Naive thymus-derived CD8-positive, alpha-beta T cell (primary cell): ENCODE results near the gene SPACA9. TPM values are rescaled to one million over a fixed set of nuclear protein-coding genes. Genes with fewer than 3 reads are reported as not detected.

Experiments
- ATAC-seq, 2 donors: fragments of 150-1000 bp; cut with Tn5 transposase in 1 of 2; sonication (Bioruptor Pico), chemical (Tn5 transposase) in 1 of 2; 1 replicate in 1 of 2; 2 replicates in 1 of 2; pipeline ENCODE4 v1.10.0; 2021; ENCODE audit warnings: mild to moderate bottlenecking in 2 of 2, moderate library complexity in 2 of 2
- POLR2A ChIA-PET: fragments of 350-600 bp; sonication (Branson Sonifier 250); formaldehyde crosslinking; loops from one replicate; lab custom pipeline; 2021; ENCODE audit warnings: antibody characterized with exemption; lab: Charles Lee
- DNase-seq, 10 donors: peaks; one replicate each; pipeline versions ENCODE4 v3.0.0 to v3.0.0-alpha.2; 2020 to 2022
- H3K27ac Mint-ChIP-seq, 10 donors: one replicate each; pipeline ENCODE4 v1.8.0; 2020 to 2022; ENCODE audit warnings: mild to moderate bottlenecking in 10 of 10, mixed read lengths in 10 of 10, moderate library complexity in 4 of 10, inconsistent platforms in 1 of 10
- H3K27me3 Mint-ChIP-seq, 5 donors: one replicate each; pipeline ENCODE4 v1.8.0; 2021 to 2022; ENCODE audit warnings: mixed read lengths in 5 of 5
- H3K36me3 Mint-ChIP-seq, 3 donors: one replicate each; pipeline ENCODE4 v1.8.0; 2020 to 2022; ENCODE audit warnings: mixed read lengths in 3 of 3, mild to moderate bottlenecking in 2 of 3, inconsistent platforms in 1 of 3
- H3K4me1 Mint-ChIP-seq, 4 donors: one replicate each; pipeline ENCODE4 v1.8.0; 2021 to 2022; ENCODE audit warnings: mixed read lengths in 4 of 4
- H3K4me3 Mint-ChIP-seq, 10 donors: one replicate each; pipeline ENCODE4 v1.8.0; 2020 to 2022; ENCODE audit warnings: mild to moderate bottlenecking in 10 of 10, mixed read lengths in 10 of 10, moderate library complexity in 6 of 10, inconsistent platforms in 1 of 10
- H3K9me3 Mint-ChIP-seq, 9 donors: one replicate each; pipeline ENCODE4 v1.8.0; 2020 to 2022; ENCODE audit warnings: mixed read lengths in 9 of 9, mild to moderate bottlenecking in 3 of 9, inconsistent platforms in 1 of 9, moderate library complexity in 1 of 9
- polyA plus RNA-seq, 3 donors: library from polyadenylated mRNA; unstranded; fragments of 300-500 nt; fragmentation: Illumina TruSeq; gene quantifications; one replicate each; pipeline ENCODE4 v1.2.3, GENCODE V29; 2021
- total RNA-seq, 8 experiments: library from RNA in 2 of 8; stranded (reverse) in 2 of 8; gene quantifications; one replicate each; pipeline ENCODE4 v1.2.3 and lab custom pipeline; 2021 to 2026

The SPACA9 gene
- total and polyA plus RNA-seq, 5 experiments from 2014 or later: 1.9 to 3.1 (median 2.3) TPM

GRCh38 chr9:132885720-132886333 is 7.1 kb downstream of the SPACA9 start:
- POLR2A ChIA-PET: no interaction called here
- DNase-seq: no peak

GRCh38 chr9:132886334-132886725 is 7.6 kb downstream of the SPACA9 start:
- H3K9me3 Mint-ChIP-seq: no peaks in the 10 kb centered on the region
- peak overlapping the region in 1 of 10 donors; percentile 11 for H3K27ac Mint-ChIP-seq
- POLR2A ChIA-PET: no interaction called here

More at GRCh38 chr9:132885720-132886333, 7.1 kb downstream of the SPACA9 start:
- Mint-ChIP-seq H3K27ac (peak overlapping the region in 2 of 10 donors; percentile 1 to 24), H3K4me3 (no peak overlapping the region), H3K4me1 (peaks cover 4 to 27% (median 11%) of the 10 kb centered on the region in 4 donors), H3K9me3 (no peaks in the 10 kb centered on the region), H3K27me3 (no peaks in the 10 kb centered on the region), H3K36me3 (no peaks in the 10 kb centered on the region)
- no peak for ATAC-seq

DNA sequence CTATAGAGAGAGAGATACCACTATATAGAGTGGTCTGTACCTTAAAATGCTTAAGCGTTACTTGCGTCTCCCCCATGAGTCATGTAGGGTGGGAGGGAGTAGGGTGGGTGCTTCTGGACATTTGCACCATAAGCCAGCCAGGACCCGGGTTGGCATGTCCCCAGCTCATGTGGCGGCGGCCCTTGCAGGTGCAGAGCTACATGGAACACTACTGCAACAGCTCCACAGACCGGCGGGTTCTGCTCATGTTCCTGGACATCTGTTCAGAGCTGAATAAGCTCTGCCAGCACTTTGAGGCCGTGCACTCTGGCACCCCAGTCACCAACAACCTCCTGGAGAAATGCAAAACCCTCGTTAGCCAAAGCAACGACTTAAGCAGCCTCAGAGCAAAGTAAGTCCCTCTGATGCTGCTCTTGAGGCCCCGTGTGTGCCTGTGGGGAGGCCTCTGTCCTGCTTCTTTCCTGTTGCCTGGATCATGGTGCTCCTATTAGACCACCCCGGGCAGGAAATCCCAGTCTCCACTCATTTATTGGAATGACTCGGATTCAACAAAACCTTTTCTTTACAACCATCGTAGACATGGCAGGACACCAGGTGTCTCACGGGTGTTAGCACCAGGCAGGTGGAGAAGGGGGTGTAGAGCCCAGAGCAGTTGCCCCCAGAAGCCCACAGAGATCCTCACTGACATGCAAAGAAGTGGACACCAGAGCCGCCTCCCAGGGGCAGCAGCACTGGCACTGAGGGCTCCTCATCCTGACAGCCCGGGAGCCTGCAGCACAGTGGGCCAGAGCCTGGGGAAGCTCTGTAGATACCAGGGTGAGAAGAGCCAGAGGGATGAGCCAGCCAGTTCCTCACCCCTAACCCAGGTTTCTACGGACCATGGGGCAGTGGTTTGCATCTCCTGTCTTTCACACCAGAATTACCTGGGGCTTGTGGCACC is 8.8 kb downstream of the SPACA9 start:
- Mint-ChIP-seq H3K27me3 (no peaks in the 10 kb centered on the region), H3K27ac (peak overlapping the region in 1 of 10 donors; percentile 5), H3K4me1 (peaks cover 4 to 27% (median 11%) of the 10 kb centered on the region in 4 donors), H3K36me3 (peaks cover 0 to 3% (median 0%) of the 10 kb centered on the region in 3 donors), H3K9me3 (no peaks in the 10 kb centered on the region), H3K4me3 (no peak overlapping the region)
- POLR2A ChIA-PET: no interaction called here
- DNase-seq (no peak), ATAC-seq (no peak)

More at GRCh38 chr9:132886334-132886725, 7.6 kb downstream of the SPACA9 start:
- Mint-ChIP-seq H3K36me3 (no peaks in the 10 kb centered on the region), H3K27me3 (no peaks in the 10 kb centered on the region), H3K4me3 (no peak overlapping the region), H3K4me1 (peaks cover 4 to 27% (median 11%) of the 10 kb centered on the region in 4 donors)
- ATAC-seq: no peak
- no peak for DNase-seq

GRCh38 chr9:132888151-132888550 is 9.5 kb downstream of the SPACA9 start:
- Mint-ChIP-seq H3K4me1 (peaks cover 4 to 27% (median 11%) of the 10 kb centered on the region in 4 donors), H3K27me3 (no peaks in the 10 kb centered on the region), H3K9me3 (no peaks in the 10 kb centered on the region), H3K27ac (peak overlapping the region in 4 of 10 donors; percentile 8 to 93 (median 28)), H3K4me3 (peak overlapping the region in 1 of 10 donors; percentile 28), H3K36me3 (peaks cover 0 to 4% (median 0%) of the 10 kb centered on the region in 3 donors)
- POLR2A ChIA-PET: no interaction called here
- ATAC-seq: no peak
- DNase-seq: no peak

- no peaks in the 10 kb centered on the region for H3K9me3 Mint-ChIP-seq
- POLR2A ChIA-PET: no interaction called here
- peak overlapping the region in 6 of 10 donors; percentile 12 to 68 (median 50) for H3K27ac Mint-ChIP-seq
- no peak for ATAC-seq
- H3K4me3 Mint-ChIP-seq: no peak overlapping the region
- H3K27me3 Mint-ChIP-seq: no peaks in the 10 kb centered on the region
- H3K4me1 Mint-ChIP-seq: peaks cover 3 to 17% (median 10%) of the 10 kb centered on the region in 4 donors
- no peak for DNase-seq
- peaks cover 5 to 36% (median 7%) of the 10 kb centered on the region in 3 donors for H3K36me3 Mint-ChIP-seq
Measured at GRCh38 chr9:132892400-132892799, 13.7 kb downstream of the SPACA9 start.

DNA sequence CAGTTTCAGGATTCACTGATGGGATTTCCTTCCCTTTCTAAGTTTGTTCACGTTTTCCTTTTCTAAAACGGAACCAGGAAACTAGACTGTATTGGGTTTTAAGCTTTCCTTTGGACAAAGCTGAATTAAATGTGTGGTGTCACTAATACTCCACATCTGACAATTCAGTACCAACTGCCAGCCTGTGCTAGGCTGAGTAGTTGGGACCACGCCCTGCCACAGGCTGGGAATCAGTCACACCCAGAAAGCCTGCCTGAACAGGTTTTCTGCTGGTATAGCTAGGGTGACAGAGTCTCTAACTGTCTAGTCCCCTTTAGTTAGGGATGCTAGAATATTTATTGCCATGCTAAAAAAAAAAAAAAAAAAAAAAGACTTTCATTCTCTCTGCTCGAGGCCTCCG is 15.6 kb downstream of the SPACA9 start:
- Mint-ChIP-seq H3K36me3 (peaks cover 10 to 53% (median 11%) of the 10 kb centered on the region in 3 donors), H3K9me3 (no peaks in the 10 kb centered on the region), H3K4me1 (peaks cover 0 to 5% (median 0%) of the 10 kb centered on the region in 4 donors), H3K27me3 (no peaks in the 10 kb centered on the region), H3K4me3 (no peak overlapping the region), H3K27ac (no peak overlapping the region)
- POLR2A ChIA-PET: interaction anchor here (0.7 kb wide), 1 partner anchor 1131 kb away, joined by 3 read pairs; no protein-coding TSS in a partner anchor
- no peak for ATAC-seq
- no peak for DNase-seq

- no peak overlapping the region for H3K27ac Mint-ChIP-seq
- H3K27me3 Mint-ChIP-seq: no peaks in the 10 kb centered on the region
- no peaks in the 10 kb centered on the region for H3K9me3 Mint-ChIP-seq
- H3K4me1 Mint-ChIP-seq: no peaks in the 10 kb centered on the region
- POLR2A ChIA-PET: no interaction called here
- H3K36me3 Mint-ChIP-seq: peaks cover 11 to 62% (median 14%) of the 10 kb centered on the region in 3 donors
- DNase-seq: no peak
- H3K4me3 Mint-ChIP-seq: no peak overlapping the region
- no peak for ATAC-seq
Measured at GRCh38 chr9:132894862-132895835, 16.5 kb downstream of the SPACA9 start.

GRCh38 chr9:132896264-132896663 is 17.6 kb downstream of the SPACA9 start:
- no peak for DNase-seq
- no peak overlapping the region for H3K4me3 Mint-ChIP-seq
- POLR2A ChIA-PET: no interaction called here
- no peaks in the 10 kb centered on the region for H3K9me3 Mint-ChIP-seq
- no peak for ATAC-seq
- peaks cover 11 to 73% (median 21%) of the 10 kb centered on the region in 3 donors for H3K36me3 Mint-ChIP-seq
- no peaks in the 10 kb centered on the region for H3K27me3 Mint-ChIP-seq
- no peak overlapping the region for H3K27ac Mint-ChIP-seq
- no peaks in the 10 kb centered on the region for H3K4me1 Mint-ChIP-seq

GRCh38 chr9:132896906-132897305 is 18.2 kb downstream of the SPACA9 start:
- Mint-ChIP-seq H3K4me1 (peaks cover 0 to 6% (median 1%) of the 10 kb centered on the region in 4 donors), H3K27me3 (no peaks in the 10 kb centered on the region), H3K27ac (peak overlapping the region in 1 of 10 donors; percentile 72), H3K4me3 (no peak overlapping the region), H3K36me3 (peaks cover 11 to 77% (median 21%) of the 10 kb centered on the region in 3 donors), H3K9me3 (no peaks in the 10 kb centered on the region)
- POLR2A ChIA-PET: no interaction called here
- DNase-seq: no peak
- ATAC-seq: no peak

DNA sequence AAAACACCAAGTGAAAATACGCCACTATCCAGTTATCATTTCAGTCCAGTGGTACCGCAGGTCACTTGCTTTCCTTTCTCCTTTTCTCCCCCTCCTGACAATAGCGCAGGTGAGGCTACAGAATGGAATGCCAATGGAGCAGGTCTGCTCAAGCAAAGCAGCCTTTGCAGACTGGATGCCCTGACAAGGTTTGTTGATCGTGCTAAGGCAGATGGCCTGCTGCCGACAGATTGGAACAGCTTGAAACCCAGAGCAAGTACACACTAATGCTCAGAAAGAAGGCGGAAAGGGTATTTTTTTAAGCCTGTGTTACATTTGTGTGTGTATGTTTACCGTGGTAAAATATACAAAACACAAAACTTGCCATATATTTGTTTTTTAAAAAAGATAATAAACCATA is 19.4 kb downstream of the SPACA9 start:
- ATAC-seq: no peak
- Mint-ChIP-seq H3K4me1 (peaks cover 0 to 7% (median 5%) of the 10 kb centered on the region in 4 donors), H3K4me3 (no peak overlapping the region)

GRCh38 chr9:132901858-132902831 is 23.4 kb downstream of the SPACA9 start:
- peak; percentile 57 to 84 (median 78) for DNase-seq
- Mint-ChIP-seq H3K9me3 (no peaks in the 10 kb centered on the region), H3K27me3 (no peaks in the 10 kb centered on the region), H3K4me1 (peaks cover 0 to 7% (median 6%) of the 10 kb centered on the region in 4 donors), H3K36me3 (peaks cover 7 to 89% (median 22%) of the 10 kb centered on the region in 3 donors), H3K27ac (peak overlapping the region in 6 of 10 donors; percentile 28 to 81 (median 64)), H3K4me3 (no peak overlapping the region)
- ATAC-seq: peak; percentile 97 to 99
- POLR2A ChIA-PET: interaction anchor here (1.0 kb wide), 1 partner anchor 42 kb away, joined by 3 read pairs; no protein-coding TSS in a partner anchor

More for the DNA sequence above, 19.4 kb downstream of the SPACA9 start:
- no peak for DNase-seq
- Mint-ChIP-seq H3K27ac (no peak overlapping the region), H3K36me3 (peaks cover 11 to 83% (median 21%) of the 10 kb centered on the region in 3 donors), H3K27me3 (no peaks in the 10 kb centered on the region), H3K9me3 (no peaks in the 10 kb centered on the region)
- POLR2A ChIA-PET: no interaction called here
